Endothelial cell (in vitro differentiated cells): ENCODE measurements around the gene FRAS1. TPM values are rescaled to one million over a fixed set of nuclear protein-coding genes. Genes with fewer than 3 reads are reported as not detected.
A peak's percentile ranks its signal among the peaks of the same experiment; 100 is the strongest.

Experiments
- DNase-seq: peaks from one replicate; pipeline ENCODE4 v3.0.0; 2021; ENCODE audit warnings: low spot score
- H3K27ac Mint-ChIP-seq: one replicate; pipeline ENCODE4 v1.8.0; 2021; ENCODE audit warnings: mixed read lengths, inconsistent platforms; ENCODE audit not compliant: unreplicated experiment
- H3K27me3 Mint-ChIP-seq: one replicate; pipeline ENCODE4 v1.8.0; 2021; ENCODE audit warnings: mild to moderate bottlenecking, moderate library complexity, mixed read lengths, inconsistent platforms; ENCODE audit not compliant: unreplicated experiment
- H3K36me3 Mint-ChIP-seq: one replicate; pipeline ENCODE4 v1.8.0; 2021; ENCODE audit warnings: mild to moderate bottlenecking, low read depth, mixed read lengths, inconsistent platforms; ENCODE audit not compliant: unreplicated experiment
- H3K4me1 Mint-ChIP-seq: one replicate; pipeline ENCODE4 v1.8.0; 2021; ENCODE audit warnings: mild to moderate bottlenecking, mixed read lengths, inconsistent platforms; ENCODE audit not compliant: unreplicated experiment
- H3K4me3 Mint-ChIP-seq: one replicate; pipeline ENCODE4 v1.8.0; 2021; ENCODE audit warnings: mild to moderate bottlenecking, mixed read lengths, inconsistent platforms; ENCODE audit not compliant: unreplicated experiment
- H3K9me3 Mint-ChIP-seq: one replicate; pipeline ENCODE4 v1.8.0; 2021; ENCODE audit warnings: mixed read lengths, inconsistent platforms; ENCODE audit not compliant: unreplicated experiment
- CTCF ChIP-seq: fragments of 200-600 bp; sonication (generic); IDR thresholded peaks from one replicate; pipeline ENCODE4 v1.5.0; 2021; ENCODE audit warnings: antibody characterized with exemption; ENCODE audit not compliant: unreplicated experiment
- total RNA-seq: library from RNA; stranded (reverse); fragmentation: NEBNext Ultra II Directional; extraction: Animal tissue kit (Norgen Biotek cat#: 25700); gene quantifications from one replicate; pipeline ENCODE4 v1.2.1, GENCODE V29; 2021; ENCODE audit not compliant: unreplicated experiment

Gene FRAS1
- total RNA-seq, 1 donor from 2014 or later, result 51.7 TPM

- Mint-ChIP-seq H3K36me3 (peaks cover 23% of the 10 kb centered on the region), H3K4me1 (no peaks in the 10 kb centered on the region), H3K4me3 (peak overlapping the region; percentile 40), H3K27ac (no peak overlapping the region), H3K9me3 (no peaks in the 10 kb centered on the region), H3K27me3 (peaks cover 3% of the 10 kb centered on the region)
- no peak for DNase-seq
- no peak for TF ChIP-seq CTCF
These were observed 251.4 kb downstream of the FRAS1 start for GRCh38 chr4:78308517-78308916.

- no peak for TF ChIP-seq CTCF
- H3K4me1 Mint-ChIP-seq, result no peaks in the 10 kb centered on the region
These were observed 252.2 kb downstream of the FRAS1 start for GRCh38 chr4:78309352-78309751.

GRCh38 chr4:78310007-78310739 lies 253.1 kb downstream of the FRAS1 start:
- Mint-ChIP-seq H3K27me3 (peaks cover 3% of the 10 kb centered on the region), H3K36me3 (peaks cover 28% of the 10 kb centered on the region), H3K4me1 (no peaks in the 10 kb centered on the region), H3K27ac (no peak overlapping the region), H3K9me3 (no peaks in the 10 kb centered on the region), H3K4me3 (no peak overlapping the region)
- TF ChIP-seq CTCF, result no peak
- no peak for DNase-seq

More at GRCh38 chr4:78309352-78309751, 252.2 kb downstream of the FRAS1 start:
- no peak for DNase-seq
- Mint-ChIP-seq H3K27me3 (peaks cover 3% of the 10 kb centered on the region), H3K9me3 (no peaks in the 10 kb centered on the region), H3K36me3 (peaks cover 27% of the 10 kb centered on the region), H3K4me3 (no peak overlapping the region), H3K27ac (no peak overlapping the region)

- H3K4me3 Mint-ChIP-seq, result no peak overlapping the region
These were observed 253.6 kb downstream of the FRAS1 start for GRCh38 chr4:78310740-78311115.

More at GRCh38 chr4:78310740-78311115, 253.6 kb downstream of the FRAS1 start:
- no peaks in the 10 kb centered on the region for H3K9me3 Mint-ChIP-seq
- no peak for TF ChIP-seq CTCF
- H3K27me3 Mint-ChIP-seq, result peaks cover 3% of the 10 kb centered on the region
- H3K27ac Mint-ChIP-seq, result no peak overlapping the region
- no peaks in the 10 kb centered on the region for H3K4me1 Mint-ChIP-seq
- DNase-seq, result no peak
- peaks cover 25% of the 10 kb centered on the region for H3K36me3 Mint-ChIP-seq
